Fibroblast of mammary gland (primary cell): ENCODE results near the gene SUPT20HL1.
A peak's percentile ranks its signal among the peaks of the same experiment; 100 is the strongest.

Experiments used
- DNase-seq: peaks from one replicate; pipeline ENCODE4 v3.0.0-alpha.2; 2010; ENCODE audit warnings: low read depth
- H3K4me3 ChIP-seq: 2 replicates; pipeline ENCODE4 v1.5.1; 2011; ENCODE audit warnings: low read depth, mild to moderate bottlenecking, low read length, moderate library complexity; ENCODE audit not compliant: control insufficient read depth
- TF ChIP-seq, protein P1 (sequence below): conservative IDR thresholded peaks from 2 replicates; pipeline ENCODE4 v1.5.1; 2011; ENCODE audit warnings: low read depth, low read length, inconsistent platforms; ENCODE audit not compliant: control insufficient read depth, insufficient read depth

SUPT20HL1 gene

GRCh38 chrX:24325231-24325630, 35.2 kb upstream of the SUPT20HL1 start:
- no peak overlapping the region for H3K4me3 ChIP-seq
- no peak for DNase-seq
- TF ChIP-seq, protein P1, sequence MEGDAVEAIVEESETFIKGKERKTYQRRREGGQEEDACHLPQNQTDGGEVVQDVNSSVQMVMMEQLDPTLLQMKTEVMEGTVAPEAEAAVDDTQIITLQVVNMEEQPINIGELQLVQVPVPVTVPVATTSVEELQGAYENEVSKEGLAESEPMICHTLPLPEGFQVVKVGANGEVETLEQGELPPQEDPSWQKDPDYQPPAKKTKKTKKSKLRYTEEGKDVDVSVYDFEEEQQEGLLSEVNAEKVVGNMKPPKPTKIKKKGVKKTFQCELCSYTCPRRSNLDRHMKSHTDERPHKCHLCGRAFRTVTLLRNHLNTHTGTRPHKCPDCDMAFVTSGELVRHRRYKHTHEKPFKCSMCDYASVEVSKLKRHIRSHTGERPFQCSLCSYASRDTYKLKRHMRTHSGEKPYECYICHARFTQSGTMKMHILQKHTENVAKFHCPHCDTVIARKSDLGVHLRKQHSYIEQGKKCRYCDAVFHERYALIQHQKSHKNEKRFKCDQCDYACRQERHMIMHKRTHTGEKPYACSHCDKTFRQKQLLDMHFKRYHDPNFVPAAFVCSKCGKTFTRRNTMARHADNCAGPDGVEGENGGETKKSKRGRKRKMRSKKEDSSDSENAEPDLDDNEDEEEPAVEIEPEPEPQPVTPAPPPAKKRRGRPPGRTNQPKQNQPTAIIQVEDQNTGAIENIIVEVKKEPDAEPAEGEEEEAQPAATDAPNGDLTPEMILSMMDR = no peak

DNA sequence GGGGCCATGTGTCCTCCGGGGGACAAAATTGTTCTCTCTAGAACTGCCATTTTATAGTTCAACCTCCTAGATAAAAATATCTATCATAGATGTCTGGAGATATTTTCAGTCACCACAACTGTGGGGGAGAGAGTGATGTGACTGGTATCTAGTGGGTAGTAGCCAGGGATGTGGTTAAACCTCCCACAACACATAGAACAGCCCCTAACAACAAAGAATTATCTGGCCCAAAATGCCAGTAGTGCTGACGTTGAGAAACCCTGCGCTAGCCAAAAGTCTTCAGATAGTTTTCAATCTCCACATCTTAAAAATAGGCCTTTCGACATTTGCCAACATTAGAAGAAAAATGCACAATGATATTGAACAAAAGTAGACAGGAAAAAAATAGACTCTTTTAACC, 27.6 kb upstream of the SUPT20HL1 start:
- H3K4me3 ChIP-seq = no peak overlapping the region
- TF ChIP-seq, protein P1 = no peak
- no peak for DNase-seq

DNA sequence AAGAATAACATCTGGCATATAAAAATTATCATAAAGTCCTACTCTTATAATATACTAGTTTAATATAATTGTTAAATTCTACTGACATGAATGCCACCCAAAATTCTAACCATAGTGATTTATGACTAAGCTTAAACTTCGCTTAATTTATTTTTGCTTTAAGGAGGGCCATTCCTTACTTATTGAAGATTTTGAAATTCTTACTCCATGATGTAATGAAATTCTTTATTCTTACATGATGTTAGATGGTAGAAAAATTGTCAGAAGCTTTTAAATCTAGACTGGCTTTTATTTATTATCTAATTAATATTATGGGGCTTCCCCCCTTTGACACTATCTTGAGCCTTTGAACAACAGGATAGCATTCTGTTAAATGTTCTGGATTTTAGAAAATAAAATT, 27.1 kb upstream of the SUPT20HL1 start:
- no peak for DNase-seq
- no peak overlapping the region for H3K4me3 ChIP-seq
- TF ChIP-seq, protein P1 = no peak

GRCh38 chrX:24334461-24334860, 26.0 kb upstream of the SUPT20HL1 start:
- DNase-seq = peak; percentile 8

GRCh38 chrX:24335871-24336270, 24.6 kb upstream of the SUPT20HL1 start:
- H3K4me3 ChIP-seq = no peak overlapping the region
- TF ChIP-seq, protein P1 = no peak
- DNase-seq = peak; percentile 10

More at GRCh38 chrX:24334461-24334860, 26.0 kb upstream of the SUPT20HL1 start:
- H3K4me3 ChIP-seq = no peak overlapping the region
- TF ChIP-seq, protein P1 = no peak

GRCh38 chrX:24339911-24340310, 20.5 kb upstream of the SUPT20HL1 start:
- no peak for DNase-seq
- TF ChIP-seq, protein P1 = no peak
- H3K4me3 ChIP-seq = no peak overlapping the region

DNA sequence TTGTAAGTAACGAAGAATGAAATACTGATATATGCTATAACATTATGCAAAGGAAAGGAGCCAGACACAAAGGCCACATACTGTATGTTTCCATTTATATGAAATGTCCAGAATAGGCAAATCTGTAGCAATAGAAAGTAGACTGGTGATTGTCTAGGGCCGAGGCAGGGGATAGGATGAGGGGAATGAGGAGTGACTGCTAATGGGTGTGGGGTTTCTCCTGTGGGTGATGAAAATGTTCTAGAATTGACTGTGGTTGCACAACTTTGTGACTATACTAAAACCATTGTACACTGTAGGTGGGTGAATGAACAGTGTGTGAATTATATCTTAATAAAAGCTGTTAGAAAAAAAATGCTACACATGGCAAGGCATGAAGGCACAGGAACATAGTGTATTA, 19.9 kb upstream of the SUPT20HL1 start:
- TF ChIP-seq, protein P1 = no peak
- no peak for DNase-seq
- no peak overlapping the region for H3K4me3 ChIP-seq
